ENCODE measurements around the gene PGP. TPM values are rescaled to one million over a fixed set of nuclear protein-coding genes. Genes with fewer than 3 reads are reported as not detected.

PGP gene
- total RNA-seq, 1 donor from 2014 or later, result 15.7 TPM

DNA sequence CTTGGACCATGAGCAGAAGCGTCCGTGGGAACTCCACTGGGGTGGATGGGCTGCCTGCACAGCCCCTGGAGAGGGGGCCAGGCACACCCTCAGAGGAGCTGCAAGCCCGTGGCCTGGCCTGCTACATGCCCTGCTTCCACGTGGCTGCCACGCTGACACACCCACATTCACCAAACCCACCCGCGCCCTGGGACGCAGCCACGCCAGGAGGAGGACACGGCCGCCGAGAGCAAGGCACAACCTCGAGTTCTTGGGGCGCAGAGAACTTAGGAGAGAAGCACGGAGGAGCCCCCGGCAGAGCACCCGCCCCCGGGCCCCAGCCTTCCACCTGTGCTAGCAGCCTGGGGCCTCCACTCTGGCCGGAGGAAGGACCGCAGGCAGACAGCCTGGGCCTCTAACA, 37.1 kb downstream of the PGP start:
- no peak for DNase-seq (ENCODE audit: low read depth)
- TF ChIP-seq CTCF (IDR thresholded peaks at IDR 0.05; ENCODE audit: insufficient read depth, low read length, poor library complexity, severe bottlenecking), result no peak
- H3K36me3 ChIP-seq (ENCODE audit: control insufficient read depth, insufficient read depth, low read length), result peaks cover 4% of the 10 kb centered on the region
- peaks cover 3% of the 10 kb centered on the region for H3K27me3 ChIP-seq (ENCODE audit: control insufficient read depth, insufficient read depth, low read length)
- H3K4me3 ChIP-seq (ENCODE audit: low read depth, low read length), result no peak overlapping the region

DNA sequence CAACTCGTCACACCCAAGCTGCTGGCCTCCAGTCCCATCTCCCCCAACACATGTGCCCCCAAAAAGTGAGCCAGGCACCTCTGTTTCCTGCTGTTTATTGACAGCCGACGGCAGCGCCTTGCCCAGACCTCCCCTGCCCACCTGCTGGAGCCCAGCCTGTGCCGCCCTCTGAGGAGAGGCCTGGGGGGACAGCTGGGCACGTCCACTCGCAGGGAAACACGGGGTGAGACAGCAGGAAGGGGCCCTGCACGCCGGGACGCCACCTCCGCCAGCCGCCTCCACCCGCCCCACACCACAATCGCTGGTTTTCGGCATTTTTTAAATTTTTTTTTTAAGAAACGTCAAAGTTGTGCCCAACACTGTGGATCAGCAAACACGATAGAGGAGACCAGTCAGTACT, 37.5 kb downstream of the PGP start:
- Histone ChIP-seq H3K27me3 (ENCODE audit: control insufficient read depth, insufficient read depth, low read length) (peaks cover 3% of the 10 kb centered on the region), H3K4me3 (ENCODE audit: low read depth, low read length) (no peak overlapping the region), H3K36me3 (ENCODE audit: control insufficient read depth, insufficient read depth, low read length) (peaks cover 4% of the 10 kb centered on the region)
- DNase-seq (ENCODE audit: low read depth), result no peak
- TF ChIP-seq CTCF (IDR thresholded peaks at IDR 0.05; ENCODE audit: insufficient read depth, low read length, poor library complexity, severe bottlenecking), result no peak

DNA sequence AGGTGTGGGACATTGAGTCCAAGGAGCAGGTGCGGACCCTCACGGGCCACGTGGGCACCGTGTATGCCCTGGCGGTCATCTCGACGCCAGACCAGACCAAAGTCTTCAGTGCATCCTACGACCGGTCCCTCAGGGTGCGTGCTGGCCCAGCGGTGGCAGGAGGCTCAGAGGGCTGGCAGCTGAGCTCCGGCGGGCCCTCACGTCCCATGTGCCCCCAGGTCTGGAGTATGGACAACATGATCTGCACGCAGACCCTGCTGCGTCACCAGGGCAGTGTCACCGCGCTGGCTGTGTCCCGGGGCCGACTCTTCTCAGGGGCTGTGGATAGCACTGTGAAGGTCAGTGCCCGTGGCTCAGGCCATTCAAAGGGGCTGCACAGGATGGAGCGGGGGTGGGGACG, 38.6 kb downstream of the PGP start:
- no peak for DNase-seq (ENCODE audit: low read depth)
- Histone ChIP-seq H3K27me3 (ENCODE audit: control insufficient read depth, insufficient read depth, low read length) (peaks cover 3% of the 10 kb centered on the region), H3K4me3 (ENCODE audit: low read depth, low read length) (no peak overlapping the region), H3K36me3 (ENCODE audit: control insufficient read depth, insufficient read depth, low read length) (peaks cover 4% of the 10 kb centered on the region)
- no peak for TF ChIP-seq CTCF (IDR thresholded peaks at IDR 0.05; ENCODE audit: insufficient read depth, low read length, poor library complexity, severe bottlenecking)

DNA sequence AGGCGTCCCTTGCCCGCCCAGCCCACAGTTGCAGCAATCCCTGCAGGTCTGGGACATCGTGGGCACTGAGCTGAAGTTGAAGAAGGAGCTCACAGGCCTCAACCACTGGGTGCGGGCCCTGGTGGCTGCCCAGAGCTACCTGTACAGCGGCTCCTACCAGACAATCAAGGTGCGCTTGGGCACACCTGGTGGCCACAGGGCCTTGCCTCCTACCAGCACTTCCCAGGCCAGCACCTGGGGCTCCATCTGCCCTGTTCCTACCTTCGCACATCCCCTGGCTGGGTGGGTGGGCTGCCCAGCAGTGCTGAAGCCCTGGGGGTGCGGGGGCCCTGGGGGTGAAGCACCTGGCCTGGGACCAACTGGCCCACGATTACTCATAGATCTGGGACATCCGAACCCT, 39.2 kb downstream of the PGP start:
- Histone ChIP-seq H3K36me3 (ENCODE audit: control insufficient read depth, insufficient read depth, low read length) (peaks cover 4% of the 10 kb centered on the region), H3K27me3 (ENCODE audit: control insufficient read depth, insufficient read depth, low read length) (peaks cover 3% of the 10 kb centered on the region), H3K4me3 (ENCODE audit: low read depth, low read length) (no peak overlapping the region)
- TF ChIP-seq CTCF (IDR thresholded peaks at IDR 0.05; ENCODE audit: insufficient read depth, low read length, poor library complexity, severe bottlenecking), result no peak
- no peak for DNase-seq (ENCODE audit: low read depth)

GRCh38 chr16:2174396-2175131, 40.1 kb downstream of the PGP start:
- Histone ChIP-seq H3K36me3 (ENCODE audit: control insufficient read depth, insufficient read depth, low read length) (peaks cover 4% of the 10 kb centered on the region), H3K4me3 (ENCODE audit: low read depth, low read length) (no peak overlapping the region), H3K27me3 (ENCODE audit: control insufficient read depth, insufficient read depth, low read length) (peaks cover 3% of the 10 kb centered on the region)
- no peak for TF ChIP-seq CTCF (IDR thresholded peaks at IDR 0.05; ENCODE audit: insufficient read depth, low read length, poor library complexity, severe bottlenecking)
- no peak for DNase-seq (ENCODE audit: low read depth)

- TF ChIP-seq CTCF (IDR thresholded peaks at IDR 0.05; ENCODE audit: insufficient read depth, low read length, poor library complexity, severe bottlenecking), result no peak
- Histone ChIP-seq H3K27me3 (ENCODE audit: control insufficient read depth, insufficient read depth, low read length) (no peaks in the 10 kb centered on the region), H3K36me3 (ENCODE audit: control insufficient read depth, insufficient read depth, low read length) (peaks cover 4% of the 10 kb centered on the region), H3K4me3 (ENCODE audit: low read depth, low read length) (no peak overlapping the region)
- DNase-seq (ENCODE audit: low read depth), result no peak
Observed at GRCh38 chr16:2173916-2174315, 40.7 kb downstream of the PGP start.
